ENCODE data around the gene OR51G1.
"Not testable (repeated sequence)": the region's sequence is repeated elsewhere in the genome, so short reads cannot be mapped to it uniquely, and the experiment has no call there.

The OR51G1 gene

GRCh38 chr11:4924239-4924638 lies at the start of gene OR51G1:
TSS of gene OR51G1 (minus strand) at chr11:4924339. CDS start at chr11:4924339, 0 bp downstream.
- no peak for DNase-seq (ENCODE audit: low read depth)

GRCh38 chr11:4962816-4963215 lies 38.7 kb upstream of the OR51G1 start:
- no peak for DNase-seq (ENCODE audit: low read depth)

- no peak for DNase-seq (ENCODE audit: low read depth)
These were observed 36.7 kb upstream of the OR51G1 start for GRCh38 chr11:4960877-4961276.

GRCh38 chr11:4957396-4957795 lies 33.3 kb upstream of the OR51G1 start:
- DNase-seq (ENCODE audit: low read depth), result no peak

GRCh38 chr11:4955613-4956012 lies 31.5 kb upstream of the OR51G1 start, which contains the start of gene OR51A2:
TSS of gene OR51A2 (minus strand) at chr11:4955713. CDS start at chr11:4955713, 0 bp downstream.
- DNase-seq (ENCODE audit: low read depth), result not testable (repeated sequence)

GRCh38 chr11:4947505-4947904 lies 23.4 kb upstream of the OR51G1 start, which contains the start of gene OR51A4:
TSS of gene OR51A4 (minus strand) at chr11:4947605. CDS start at chr11:4947100, 505 bp downstream.
- no peak for DNase-seq (ENCODE audit: low read depth)

- no peak for DNase-seq (ENCODE audit: low read depth)
These were observed 12.6 kb upstream of the OR51G1 start for GRCh38 chr11:4936745-4937144.

GRCh38 chr11:4932751-4933150 lies 8.6 kb upstream of the OR51G1 start:
- no peak for DNase-seq (ENCODE audit: low read depth)

- no peak for DNase-seq (ENCODE audit: low read depth)
These were observed 2.5 kb upstream of the OR51G1 start for GRCh38 chr11:4926608-4927007.

- DNase-seq (ENCODE audit: low read depth), result no peak
These were observed 1.8 kb downstream of the OR51G1 start for GRCh38 chr11:4922304-4922703.

GRCh38 chr11:4921796-4922195 lies 2.3 kb downstream of the OR51G1 start:
- no peak for DNase-seq (ENCODE audit: low read depth)

GRCh38 chr11:4919250-4919649 lies 4.9 kb downstream of the OR51G1 start, which contains the start of gene OR51G2:
TSS of gene OR51G2 (minus strand) at chr11:4919350. CDS start at chr11:4915663, 3,687 bp downstream.
- DNase-seq (ENCODE audit: low read depth), result no peak

- no peak for DNase-seq (ENCODE audit: low read depth)
These were observed 7.6 kb downstream of the OR51G1 start for GRCh38 chr11:4916581-4916980.

- DNase-seq (ENCODE audit: low read depth), result no peak
These were observed 20.7 kb downstream of the OR51G1 start, which contains the start of gene OR51A7 for GRCh38 chr11:4903484-4903883. TSS of gene OR51A7 (plus strand) at chr11:4903783. CDS start at chr11:4907370, 3,587 bp downstream.

GRCh38 chr11:4891996-4892640 lies 32.0 kb downstream of the OR51G1 start:
- no peak for DNase-seq (ENCODE audit: low read depth)

GRCh38 chr11:4890279-4890678 lies 33.9 kb downstream of the OR51G1 start:
- DNase-seq (ENCODE audit: low read depth), result no peak

GRCh38 chr11:4887591-4887990 lies 36.5 kb downstream of the OR51G1 start:
- DNase-seq (ENCODE audit: low read depth), result no peak

GRCh38 chr11:4886186-4886585 lies 38.0 kb downstream of the OR51G1 start:
- DNase-seq (ENCODE audit: low read depth), result no peak

GRCh38 chr11:4884361-4884760 lies 39.8 kb downstream of the OR51G1 start:
- no peak for DNase-seq (ENCODE audit: low read depth)

GRCh38 chr11:4882543-4882942 lies 41.6 kb downstream of the OR51G1 start:
- DNase-seq (ENCODE audit: low read depth), result no peak

GRCh38 chr11:4881860-4882500 lies 42.2 kb downstream of the OR51G1 start, which contains the start of gene OR51T1:
TSS of gene OR51T1 (plus strand) at chr11:4881900. CDS start at chr11:4881900, 0 bp downstream.
- DNase-seq (ENCODE audit: low read depth), result no peak

- DNase-seq (ENCODE audit: low read depth), result no peak
These were observed 43.0 kb downstream of the OR51G1 start for GRCh38 chr11:4881188-4881587.

All from activated T-cell treated with anti-CD3 and anti-CD28 coated beads for 1 hour (primary cell).